ENCODE measurements around the gene PPFIA1. TPM values are rescaled to one million over a fixed set of nuclear protein-coding genes. Genes with fewer than 3 reads are reported as not detected.
A peak's percentile ranks its signal among the peaks of the same experiment; 100 is the strongest.

PPFIA1 gene
- total RNA-seq, 2 donors from 2014 or later: 47.8 to 82.9 TPM

DNA sequence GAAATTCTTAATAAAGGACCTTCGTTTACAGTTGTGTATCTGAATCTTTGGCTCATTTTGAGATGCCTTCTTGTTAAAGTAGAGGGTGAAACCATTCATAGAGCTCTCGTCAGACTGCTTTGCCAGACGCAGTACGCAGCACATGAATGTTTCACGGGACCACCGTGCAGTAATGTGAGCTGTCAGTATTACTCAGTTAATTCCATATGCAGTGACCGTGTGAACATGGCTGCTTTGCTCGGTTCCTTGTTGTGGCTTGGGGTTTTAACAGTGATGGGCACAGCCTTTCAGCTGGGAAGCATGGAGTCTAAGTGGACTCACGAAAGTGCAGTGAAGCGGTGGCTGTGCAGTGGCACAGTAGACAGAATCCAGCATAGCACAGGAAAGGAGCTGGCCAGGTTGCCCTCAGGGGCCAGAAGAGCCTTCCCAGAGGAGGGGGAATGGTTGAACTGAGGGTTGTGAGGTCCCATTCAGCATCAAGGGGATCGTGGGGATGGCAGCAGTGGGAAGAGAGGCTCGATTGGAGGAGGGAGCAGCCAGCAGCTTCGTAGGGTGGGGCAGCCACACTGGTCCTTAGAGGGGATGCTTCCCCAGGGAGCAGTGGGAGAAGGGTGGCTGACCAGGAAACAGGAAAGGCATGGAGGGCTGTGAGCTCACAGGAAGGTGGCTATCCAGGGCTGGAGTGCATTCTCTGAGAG, 31.4 kb downstream of the PPFIA1 start:
- ATAC-seq (ENCODE audit: insufficient number of reproducible peaks, low FRiP score, low read depth) (no peak), DNase-seq (ENCODE audit: low spot score) (no peak)
- TF ChIP-seq, protein P1, sequence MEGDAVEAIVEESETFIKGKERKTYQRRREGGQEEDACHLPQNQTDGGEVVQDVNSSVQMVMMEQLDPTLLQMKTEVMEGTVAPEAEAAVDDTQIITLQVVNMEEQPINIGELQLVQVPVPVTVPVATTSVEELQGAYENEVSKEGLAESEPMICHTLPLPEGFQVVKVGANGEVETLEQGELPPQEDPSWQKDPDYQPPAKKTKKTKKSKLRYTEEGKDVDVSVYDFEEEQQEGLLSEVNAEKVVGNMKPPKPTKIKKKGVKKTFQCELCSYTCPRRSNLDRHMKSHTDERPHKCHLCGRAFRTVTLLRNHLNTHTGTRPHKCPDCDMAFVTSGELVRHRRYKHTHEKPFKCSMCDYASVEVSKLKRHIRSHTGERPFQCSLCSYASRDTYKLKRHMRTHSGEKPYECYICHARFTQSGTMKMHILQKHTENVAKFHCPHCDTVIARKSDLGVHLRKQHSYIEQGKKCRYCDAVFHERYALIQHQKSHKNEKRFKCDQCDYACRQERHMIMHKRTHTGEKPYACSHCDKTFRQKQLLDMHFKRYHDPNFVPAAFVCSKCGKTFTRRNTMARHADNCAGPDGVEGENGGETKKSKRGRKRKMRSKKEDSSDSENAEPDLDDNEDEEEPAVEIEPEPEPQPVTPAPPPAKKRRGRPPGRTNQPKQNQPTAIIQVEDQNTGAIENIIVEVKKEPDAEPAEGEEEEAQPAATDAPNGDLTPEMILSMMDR (IDR thresholded peaks at IDR 0.05): no peak
- Histone ChIP-seq H3K27ac (no peak overlapping the region), H3K36me3 (no peaks in the 10 kb centered on the region), H3K27me3 (replicated peaks; ENCODE audit: insufficient read depth) (no peaks in the 10 kb centered on the region), H3K4me1 (ENCODE audit: control insufficient read depth in 1 of 2, low read depth in 2 of 2) (peaks cover 10 to 32% of the 10 kb centered on the region in 2 donors), H3K9me3 (no peaks in the 10 kb centered on the region), H3K4me3 (no peak overlapping the region)

DNA sequence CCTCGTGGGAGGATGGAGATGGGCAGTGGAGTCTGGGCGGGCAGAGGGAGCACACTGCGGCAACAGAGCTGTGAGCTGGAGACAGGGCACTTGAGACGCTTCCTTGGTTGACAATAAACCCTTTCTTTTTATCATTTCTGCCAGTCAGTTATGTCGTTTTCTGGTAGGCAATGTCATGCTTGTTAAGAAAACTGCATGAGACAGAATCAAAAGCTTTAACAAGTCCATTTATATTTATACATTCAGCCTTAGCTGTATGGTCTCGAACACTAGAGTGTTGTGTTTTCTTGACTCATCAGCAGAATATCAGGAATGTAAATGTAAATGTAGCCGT, 31.9 kb downstream of the PPFIA1 start:
- H3K4me3 ChIP-seq: no peak overlapping the region
- H3K27me3 ChIP-seq (replicated peaks; ENCODE audit: insufficient read depth): no peaks in the 10 kb centered on the region
- H3K36me3 ChIP-seq: no peaks in the 10 kb centered on the region
- no peak for DNase-seq (ENCODE audit: low spot score)
- H3K27ac ChIP-seq: peak overlapping the region in 1 of 2 donors; percentile 4
- H3K4me1 ChIP-seq (ENCODE audit: control insufficient read depth in 1 of 2, low read depth in 2 of 2): peaks cover 10 to 37% of the 10 kb centered on the region in 2 donors
- no peak for ATAC-seq (ENCODE audit: insufficient number of reproducible peaks, low FRiP score, low read depth)
- TF ChIP-seq, protein P1 (IDR thresholded peaks at IDR 0.05): no peak
- no peaks in the 10 kb centered on the region for H3K9me3 ChIP-seq

DNA sequence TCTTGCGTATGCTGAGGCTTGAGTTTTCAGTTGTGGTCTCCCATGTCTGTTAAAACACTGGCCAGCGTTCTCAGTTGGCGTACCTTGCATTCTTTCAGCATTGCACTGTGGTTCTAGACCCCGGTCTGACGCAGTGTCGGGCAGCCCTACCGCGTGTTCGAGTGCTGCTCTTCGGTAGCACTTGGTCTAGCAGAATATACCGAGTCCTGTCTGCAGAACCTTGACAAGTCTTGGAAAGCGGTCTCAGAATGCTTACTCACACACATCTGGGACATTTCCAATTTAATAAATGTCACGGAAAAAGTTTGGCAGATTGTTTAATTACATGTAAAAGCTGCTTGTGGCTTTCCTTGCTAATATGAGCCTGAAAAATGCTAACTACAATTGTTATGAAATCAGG, 32.6 kb downstream of the PPFIA1 start:
- DNase-seq (ENCODE audit: low spot score) (no peak), ATAC-seq (ENCODE audit: insufficient number of reproducible peaks, low FRiP score, low read depth) (no peak)
- Histone ChIP-seq H3K9me3 (no peaks in the 10 kb centered on the region), H3K27me3 (replicated peaks; ENCODE audit: insufficient read depth) (no peaks in the 10 kb centered on the region), H3K4me3 (peak overlapping the region; percentile 45), H3K4me1 (ENCODE audit: control insufficient read depth in 1 of 2, low read depth in 2 of 2) (peaks cover 13 to 37% of the 10 kb centered on the region in 2 donors), H3K36me3 (no peaks in the 10 kb centered on the region), H3K27ac (peak overlapping the region in 1 of 2 donors; percentile 4)
- TF ChIP-seq, protein P1 (IDR thresholded peaks at IDR 0.05): no peak

DNA sequence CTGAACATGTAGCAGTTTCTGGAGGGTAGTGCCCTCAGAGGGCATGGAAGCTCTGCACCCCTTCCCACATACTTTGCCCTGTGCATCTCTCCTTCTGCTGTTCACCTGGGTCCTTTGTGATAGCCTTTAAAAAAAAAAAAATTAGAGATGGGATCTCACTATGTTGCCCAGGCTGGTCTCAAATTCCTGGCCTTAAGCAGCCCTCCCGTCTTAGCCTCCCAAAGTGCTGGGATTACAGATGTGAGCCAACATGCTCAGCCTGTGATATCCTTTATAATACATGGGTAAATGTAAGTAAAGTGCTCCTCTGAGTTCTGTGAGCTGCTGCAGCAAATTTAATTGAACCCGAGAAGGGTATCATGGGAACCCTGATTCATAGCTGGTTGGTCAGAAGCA, 33.7 kb downstream of the PPFIA1 start:
- H3K36me3 ChIP-seq: no peaks in the 10 kb centered on the region
- no peaks in the 10 kb centered on the region for H3K27me3 ChIP-seq (replicated peaks; ENCODE audit: insufficient read depth)
- no peak overlapping the region for H3K27ac ChIP-seq
- DNase-seq (ENCODE audit: low spot score) (no peak), ATAC-seq (ENCODE audit: insufficient number of reproducible peaks, low FRiP score, low read depth) (no peak)
- H3K4me3 ChIP-seq: no peak overlapping the region
- peaks cover 13 to 32% of the 10 kb centered on the region in 2 donors for H3K4me1 ChIP-seq (ENCODE audit: control insufficient read depth in 1 of 2, low read depth in 2 of 2)
- TF ChIP-seq, protein P1 (IDR thresholded peaks at IDR 0.05): no peak
- no peaks in the 10 kb centered on the region for H3K9me3 ChIP-seq

DNA sequence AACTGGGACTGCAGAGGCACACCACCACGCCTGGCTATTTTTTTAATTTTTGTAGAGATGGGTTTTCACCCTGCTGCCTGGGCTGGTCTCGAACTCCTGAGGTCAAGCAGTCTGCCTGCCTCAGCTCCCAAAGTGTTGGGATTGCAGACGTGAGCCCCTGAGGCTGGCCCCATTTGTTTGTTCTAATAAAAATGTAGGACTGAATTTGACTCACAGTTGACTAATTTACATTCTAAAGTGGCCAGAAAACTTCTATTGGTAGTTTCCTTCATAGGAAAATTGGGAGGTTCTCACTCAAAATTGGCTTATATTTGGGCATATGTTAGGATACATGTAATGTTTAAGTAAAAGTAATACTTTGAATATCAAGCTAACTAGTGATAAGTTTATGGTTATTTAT, 35.0 kb downstream of the PPFIA1 start:
- Histone ChIP-seq H3K9me3 (no peaks in the 10 kb centered on the region), H3K36me3 (no peaks in the 10 kb centered on the region), H3K4me1 (ENCODE audit: control insufficient read depth in 1 of 2, low read depth in 2 of 2) (peaks cover 13 to 32% of the 10 kb centered on the region in 2 donors), H3K4me3 (no peak overlapping the region), H3K27me3 (replicated peaks; ENCODE audit: insufficient read depth) (no peaks in the 10 kb centered on the region), H3K27ac (no peak overlapping the region)
- no peak for DNase-seq (ENCODE audit: low spot score)
- TF ChIP-seq, protein P1 (IDR thresholded peaks at IDR 0.05): no peak
- no peak for ATAC-seq (ENCODE audit: insufficient number of reproducible peaks, low FRiP score, low read depth)

Data from thoracic aorta (tissue), 2 donors.